PFSK-1 (cell line): Measurements from ENCODE around the gene UROS.

ENCODE experiments used
- FOXP2 ChIP-seq: optimal IDR thresholded peaks from 2 replicates; pipeline ENCODE3; 2011; ENCODE audit warnings: borderline replicate concordance, control low read depth, inconsistent platforms; ENCODE audit not compliant: insufficient read depth; ENCODE audit errors: extremely low read length, extremely low read depth
- POLR2AphosphoS5 ChIP-seq: IDR thresholded peaks from 2 replicates; pipeline ENCODE4 v1.6.1; 2012; ENCODE audit warnings: low read depth, mild to moderate bottlenecking, control low read depth, low read length, moderate library complexity
- REST ChIP-seq, 2 experiments: IDR thresholded peaks; 2 replicates each; pipeline versions ENCODE4 v1.6.1 to v1.8.0; 2011 to 2012; ENCODE audit warnings: low read depth in 2 of 2, low read length in 2 of 2, control low read depth in 1 of 2, inconsistent platforms in 1 of 2, mild to moderate bottlenecking in 1 of 2, moderate library complexity in 1 of 2; ENCODE audit not compliant: insufficient read depth in 1 of 2
- SIN3A ChIP-seq: IDR thresholded peaks from 2 replicates; pipeline ENCODE4 v1.6.1; 2012; ENCODE audit warnings: mild to moderate bottlenecking, low read length, moderate library complexity, borderline replicate concordance; ENCODE audit not compliant: insufficient read depth
- TAF1 ChIP-seq: IDR thresholded peaks from 2 replicates; pipeline ENCODE4 v1.6.1; 2012; ENCODE audit warnings: low read length, control low read depth, borderline replicate concordance; ENCODE audit not compliant: insufficient read depth

UROS gene

DNA sequence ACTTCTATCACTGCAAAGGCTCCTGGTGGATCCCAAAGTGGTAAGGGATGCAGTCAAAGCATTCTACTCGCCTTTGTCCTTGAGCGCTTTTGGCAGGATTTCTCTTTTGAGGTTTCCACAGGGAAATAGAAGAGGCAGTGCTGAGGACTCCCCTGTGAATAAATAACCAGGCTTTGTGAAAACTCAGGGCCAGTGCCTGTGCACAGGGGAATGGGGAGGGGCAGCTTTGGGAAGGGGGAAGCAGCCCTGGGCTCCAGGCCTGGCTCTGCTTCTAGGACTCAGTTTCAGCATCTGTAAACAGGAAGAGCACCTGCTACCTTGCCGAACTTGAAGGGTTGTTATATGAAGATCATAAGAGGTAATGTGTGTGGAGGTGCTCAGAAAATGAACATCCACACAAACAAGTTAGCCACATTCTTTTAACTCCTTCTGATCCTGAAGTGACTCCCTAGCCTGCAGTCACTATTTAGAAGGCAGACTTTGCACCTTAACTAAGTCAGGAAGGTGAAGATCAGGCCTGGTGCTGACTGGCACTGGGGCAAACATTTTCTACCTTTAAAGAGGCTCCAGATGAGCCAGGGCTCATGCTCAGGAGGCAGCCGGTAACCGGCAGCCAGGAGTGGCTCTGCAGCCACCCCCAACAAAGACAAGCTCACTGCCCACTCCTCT lies 24.9 kb downstream of the UROS start:
- TF ChIP-seq FOXP2 (no peak), TAF1 (no peak), SIN3A (no peak)

- TF ChIP-seq TAF1, result no peak
- no peak for TF ChIP-seq SIN3A
- TF ChIP-seq POLR2AphosphoS5, result no peak
- no peak for TF ChIP-seq REST (IDR thresholded peaks at IDR 0.05; ENCODE audit: insufficient read depth in 1 of 2, low read depth in 2 of 2, low read length in 2 of 2)
- TF ChIP-seq FOXP2, result no peak
These were observed 25.6 kb downstream of the UROS start for GRCh38 chr10:125797424-125797823.

- no peak for TF ChIP-seq FOXP2
These were observed 27.3 kb downstream of the UROS start for GRCh38 chr10:125795637-125796190.

GRCh38 chr10:125795128-125795527 lies 27.9 kb downstream of the UROS start:
- TF ChIP-seq REST (IDR thresholded peaks at IDR 0.05; ENCODE audit: insufficient read depth in 1 of 2, low read depth in 2 of 2, low read length in 2 of 2) (no peak), SIN3A (no peak), FOXP2 (no peak), POLR2AphosphoS5 (no peak), TAF1 (no peak)

GRCh38 chr10:125792342-125793300 lies 30.4 kb downstream of the UROS start:
- TF ChIP-seq TAF1 (no peak), FOXP2 (no peak), POLR2AphosphoS5 (no peak), REST (IDR thresholded peaks at IDR 0.05; ENCODE audit: insufficient read depth in 1 of 2, low read depth in 2 of 2, low read length in 2 of 2) (no peak), SIN3A (no peak)
